Vagina (tissue), 2 donors: Measurements from ENCODE around the gene HNRNPUL2.

Experiments
- POLR2A ChIP-seq, 2 donors: fragments of 450-650 bp; IDR thresholded peaks; one replicate each; pipeline ENCODE4 v1.6.1; 2017; ENCODE audit warnings: antibody characterized with exemption in 2 of 2, mild to moderate bottlenecking in 2 of 2, moderate library complexity in 2 of 2
- TF ChIP-seq, protein P1 (sequence below), 3 experiments: fragments of 450-650 bp in 2 of 3; fragments of 200-600 bp in 1 of 3; sonication (generic) in 1 of 3; IDR thresholded peaks; one replicate each; pipeline ENCODE4 v1.5.1; 2017 to 2019; ENCODE audit warnings: antibody characterized with exemption in 3 of 3, mild to moderate bottlenecking in 2 of 3, moderate library complexity in 2 of 3

DNA sequence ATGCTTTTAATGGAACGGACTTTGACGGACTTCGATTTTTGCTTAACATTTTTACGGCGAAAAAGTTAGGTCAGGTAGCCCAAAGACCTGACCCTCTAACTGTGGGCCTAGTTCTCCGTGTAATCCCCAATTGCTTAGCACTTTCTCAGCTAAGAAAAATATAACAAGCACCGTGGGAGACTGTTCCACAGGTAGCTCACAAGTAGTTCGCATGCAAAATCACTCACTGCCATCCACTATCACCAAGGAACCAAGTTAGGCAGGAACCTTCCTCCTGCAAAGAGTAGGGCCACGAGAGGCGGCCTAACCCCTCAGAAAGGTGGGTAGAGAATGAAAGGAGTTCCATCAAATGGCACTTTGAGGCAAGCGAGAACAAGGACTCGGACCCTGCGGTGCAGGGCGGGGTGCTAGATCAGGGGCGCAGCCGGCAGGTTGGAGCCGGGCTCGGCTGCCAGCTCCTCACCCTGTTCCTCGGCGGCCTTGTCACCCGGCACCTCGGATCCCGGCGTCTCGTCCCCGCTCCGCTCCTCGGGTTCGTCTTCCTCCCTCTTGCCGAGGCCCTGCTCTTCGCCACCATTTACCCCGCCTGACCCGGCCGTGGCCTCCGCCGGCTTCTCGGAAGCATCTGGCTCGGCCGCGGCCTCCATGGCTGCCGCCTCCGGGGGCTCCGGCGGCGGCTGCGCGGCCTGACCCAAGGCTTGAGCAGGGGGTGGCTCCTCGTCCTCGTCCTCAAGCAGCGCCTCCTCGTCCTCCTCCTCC is 922 bp downstream of the HNRNPUL2 start:
- no peak for TF ChIP-seq POLR2A (IDR thresholded peaks at IDR 0.05)
- TF ChIP-seq, protein P1, sequence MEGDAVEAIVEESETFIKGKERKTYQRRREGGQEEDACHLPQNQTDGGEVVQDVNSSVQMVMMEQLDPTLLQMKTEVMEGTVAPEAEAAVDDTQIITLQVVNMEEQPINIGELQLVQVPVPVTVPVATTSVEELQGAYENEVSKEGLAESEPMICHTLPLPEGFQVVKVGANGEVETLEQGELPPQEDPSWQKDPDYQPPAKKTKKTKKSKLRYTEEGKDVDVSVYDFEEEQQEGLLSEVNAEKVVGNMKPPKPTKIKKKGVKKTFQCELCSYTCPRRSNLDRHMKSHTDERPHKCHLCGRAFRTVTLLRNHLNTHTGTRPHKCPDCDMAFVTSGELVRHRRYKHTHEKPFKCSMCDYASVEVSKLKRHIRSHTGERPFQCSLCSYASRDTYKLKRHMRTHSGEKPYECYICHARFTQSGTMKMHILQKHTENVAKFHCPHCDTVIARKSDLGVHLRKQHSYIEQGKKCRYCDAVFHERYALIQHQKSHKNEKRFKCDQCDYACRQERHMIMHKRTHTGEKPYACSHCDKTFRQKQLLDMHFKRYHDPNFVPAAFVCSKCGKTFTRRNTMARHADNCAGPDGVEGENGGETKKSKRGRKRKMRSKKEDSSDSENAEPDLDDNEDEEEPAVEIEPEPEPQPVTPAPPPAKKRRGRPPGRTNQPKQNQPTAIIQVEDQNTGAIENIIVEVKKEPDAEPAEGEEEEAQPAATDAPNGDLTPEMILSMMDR (IDR thresholded peaks at IDR 0.05): no peak
